Measurements from ENCODE around the gene TMEM107.

DNA sequence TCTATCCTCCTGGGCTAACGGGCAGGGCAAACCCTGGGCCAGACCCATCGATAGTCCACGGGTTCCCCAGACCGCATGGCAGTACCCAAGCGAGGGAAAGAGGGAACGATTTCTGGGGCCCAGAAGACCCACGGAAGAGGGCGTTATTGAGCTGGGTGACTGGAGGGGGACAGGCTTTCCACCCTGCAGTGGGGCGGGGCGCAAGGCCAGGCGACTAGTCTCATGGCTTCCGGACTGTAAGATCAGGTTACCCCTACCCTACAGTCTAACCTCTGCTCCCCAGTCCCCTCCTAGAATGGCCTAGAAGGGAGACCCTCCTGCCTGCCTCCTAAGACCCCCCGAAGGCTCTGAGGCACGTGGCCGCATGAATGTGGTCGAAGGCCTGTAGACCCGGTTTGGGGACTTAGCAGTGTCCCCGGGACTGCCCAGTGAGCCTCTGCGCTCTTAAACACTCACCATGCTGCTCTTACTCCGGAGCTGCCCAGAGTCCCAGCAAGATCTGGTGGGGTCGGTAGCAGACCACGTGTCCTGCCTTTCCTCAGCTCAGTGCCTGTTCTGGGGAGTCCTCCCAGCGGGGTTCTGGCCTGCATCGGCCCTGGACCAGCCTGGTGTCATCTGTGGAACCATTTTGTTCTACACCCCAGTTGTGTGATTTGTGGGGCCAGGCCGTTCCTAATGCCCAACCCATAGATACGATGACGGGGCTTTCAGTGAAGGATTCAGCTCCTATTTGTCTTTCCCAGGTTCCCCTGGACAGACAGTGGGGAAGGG is 47.4 kb upstream of the TMEM107 start:
- TF ChIP-seq POLR2AphosphoS5 (IDR thresholded peaks at IDR 0.05; ENCODE audit: low read length) = 0 out of 2 replicates have a peak, but pooled peaks have one; percentile 17
- TF ChIP-seq, protein P1, sequence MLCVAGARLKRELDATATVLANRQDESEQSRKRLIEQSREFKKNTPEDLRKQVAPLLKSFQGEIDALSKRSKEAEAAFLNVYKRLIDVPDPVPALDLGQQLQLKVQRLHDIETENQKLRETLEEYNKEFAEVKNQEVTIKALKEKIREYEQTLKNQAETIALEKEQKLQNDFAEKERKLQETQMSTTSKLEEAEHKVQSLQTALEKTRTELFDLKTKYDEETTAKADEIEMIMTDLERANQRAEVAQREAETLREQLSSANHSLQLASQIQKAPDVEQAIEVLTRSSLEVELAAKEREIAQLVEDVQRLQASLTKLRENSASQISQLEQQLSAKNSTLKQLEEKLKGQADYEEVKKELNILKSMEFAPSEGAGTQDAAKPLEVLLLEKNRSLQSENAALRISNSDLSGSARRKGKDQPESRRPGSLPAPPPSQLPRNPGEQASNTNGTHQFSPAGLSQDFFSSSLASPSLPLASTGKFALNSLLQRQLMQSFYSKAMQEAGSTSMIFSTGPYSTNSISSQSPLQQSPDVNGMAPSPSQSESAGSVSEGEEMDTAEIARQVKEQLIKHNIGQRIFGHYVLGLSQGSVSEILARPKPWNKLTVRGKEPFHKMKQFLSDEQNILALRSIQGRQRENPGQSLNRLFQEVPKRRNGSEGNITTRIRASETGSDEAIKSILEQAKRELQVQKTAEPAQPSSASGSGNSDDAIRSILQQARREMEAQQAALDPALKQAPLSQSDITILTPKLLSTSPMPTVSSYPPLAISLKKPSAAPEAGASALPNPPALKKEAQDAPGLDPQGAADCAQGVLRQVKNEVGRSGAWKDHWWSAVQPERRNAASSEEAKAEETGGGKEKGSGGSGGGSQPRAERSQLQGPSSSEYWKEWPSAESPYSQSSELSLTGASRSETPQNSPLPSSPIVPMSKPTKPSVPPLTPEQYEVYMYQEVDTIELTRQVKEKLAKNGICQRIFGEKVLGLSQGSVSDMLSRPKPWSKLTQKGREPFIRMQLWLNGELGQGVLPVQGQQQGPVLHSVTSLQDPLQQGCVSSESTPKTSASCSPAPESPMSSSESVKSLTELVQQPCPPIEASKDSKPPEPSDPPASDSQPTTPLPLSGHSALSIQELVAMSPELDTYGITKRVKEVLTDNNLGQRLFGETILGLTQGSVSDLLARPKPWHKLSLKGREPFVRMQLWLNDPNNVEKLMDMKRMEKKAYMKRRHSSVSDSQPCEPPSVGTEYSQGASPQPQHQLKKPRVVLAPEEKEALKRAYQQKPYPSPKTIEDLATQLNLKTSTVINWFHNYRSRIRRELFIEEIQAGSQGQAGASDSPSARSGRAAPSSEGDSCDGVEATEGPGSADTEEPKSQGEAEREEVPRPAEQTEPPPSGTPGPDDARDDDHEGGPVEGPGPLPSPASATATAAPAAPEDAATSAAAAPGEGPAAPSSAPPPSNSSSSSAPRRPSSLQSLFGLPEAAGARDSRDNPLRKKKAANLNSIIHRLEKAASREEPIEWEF (IDR thresholded peaks at IDR 0.05; ENCODE audit: insufficient replicate concordance, low read depth, low read length) = no peak
- no peak for TF ChIP-seq EZH2 (IDR thresholded peaks at IDR 0.05; ENCODE audit: borderline replicate concordance, control insufficient read depth, low read depth, low read length)
